Endothelial cell of umbilical vein (primary cell): ENCODE results near the gene CHRNA7.

ENCODE experiments used
- EZH2 ChIP-seq: IDR thresholded peaks from 2 replicates; pipeline ENCODE4 v1.6.1; 2012; ENCODE audit warnings: borderline replicate concordance, low read depth, mild to moderate bottlenecking, moderate library complexity, low read length, inconsistent platforms; ENCODE audit not compliant: severe bottlenecking
- FOS ChIP-seq: IDR thresholded peaks from 2 replicates; pipeline ENCODE4 v1.6.1; 2011; ENCODE audit warnings: mild to moderate bottlenecking, low read length, moderate library complexity, borderline replicate concordance; ENCODE audit not compliant: insufficient read depth
- JUN ChIP-seq: IDR thresholded peaks from 2 replicates; pipeline ENCODE4 v1.6.1; 2011; ENCODE audit warnings: borderline replicate concordance, low read depth; ENCODE audit not compliant: insufficient read length, insufficient read depth
- MYC ChIP-seq: IDR thresholded peaks from one replicate; pipeline ENCODE4 v1.6.1; 2011; ENCODE audit warnings: mild to moderate bottlenecking, low read depth, low read length
- POLR2A ChIP-seq: IDR thresholded peaks from 2 replicates; pipeline ENCODE4 v1.6.1; 2012; ENCODE audit warnings: low read depth, mild to moderate bottlenecking, control low read depth, low read length
- POLR2AphosphoS5 ChIP-seq: IDR thresholded peaks from 2 replicates; pipeline ENCODE4 v1.6.1; 2012; ENCODE audit warnings: low read depth, mild to moderate bottlenecking, control low read depth, low read length, moderate library complexity; ENCODE audit not compliant: insufficient read depth
- TF ChIP-seq, protein P1 (sequence below), 2 donors: IDR thresholded peaks; 1 replicate in 1 of 2; 2 replicates in 1 of 2; pipeline ENCODE4 v1.5.1; 2011; ENCODE audit warnings: low read length in 2 of 2, mild to moderate bottlenecking in 2 of 2, moderate library complexity in 2 of 2, control low read depth in 1 of 2, inconsistent platforms in 1 of 2, low read depth in 1 of 2; ENCODE audit not compliant: insufficient read depth in 1 of 2; ENCODE audit errors: extremely low read depth in 1 of 2

DNA sequence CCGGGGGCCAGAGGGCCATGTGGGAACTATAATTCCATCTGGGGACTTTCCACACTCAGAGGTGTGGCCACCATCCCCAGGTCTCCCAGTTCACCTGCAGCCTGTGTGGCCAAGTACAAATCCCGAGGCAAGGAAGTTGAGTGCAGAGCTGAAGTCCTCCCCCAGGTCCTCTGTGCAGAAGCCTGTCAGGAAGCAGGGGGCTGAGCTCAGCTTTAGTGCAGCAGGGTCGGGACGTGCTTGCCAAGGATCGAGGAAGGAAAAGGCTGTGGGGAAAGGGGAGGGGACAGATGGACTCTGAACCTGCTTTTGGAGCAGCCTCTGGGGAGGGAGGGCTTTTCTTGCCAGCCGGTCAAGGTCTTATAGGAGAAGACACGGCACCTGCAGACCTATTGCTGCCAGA is 67.7 kb downstream of the CHRNA7 start:
- TF ChIP-seq, protein P1, sequence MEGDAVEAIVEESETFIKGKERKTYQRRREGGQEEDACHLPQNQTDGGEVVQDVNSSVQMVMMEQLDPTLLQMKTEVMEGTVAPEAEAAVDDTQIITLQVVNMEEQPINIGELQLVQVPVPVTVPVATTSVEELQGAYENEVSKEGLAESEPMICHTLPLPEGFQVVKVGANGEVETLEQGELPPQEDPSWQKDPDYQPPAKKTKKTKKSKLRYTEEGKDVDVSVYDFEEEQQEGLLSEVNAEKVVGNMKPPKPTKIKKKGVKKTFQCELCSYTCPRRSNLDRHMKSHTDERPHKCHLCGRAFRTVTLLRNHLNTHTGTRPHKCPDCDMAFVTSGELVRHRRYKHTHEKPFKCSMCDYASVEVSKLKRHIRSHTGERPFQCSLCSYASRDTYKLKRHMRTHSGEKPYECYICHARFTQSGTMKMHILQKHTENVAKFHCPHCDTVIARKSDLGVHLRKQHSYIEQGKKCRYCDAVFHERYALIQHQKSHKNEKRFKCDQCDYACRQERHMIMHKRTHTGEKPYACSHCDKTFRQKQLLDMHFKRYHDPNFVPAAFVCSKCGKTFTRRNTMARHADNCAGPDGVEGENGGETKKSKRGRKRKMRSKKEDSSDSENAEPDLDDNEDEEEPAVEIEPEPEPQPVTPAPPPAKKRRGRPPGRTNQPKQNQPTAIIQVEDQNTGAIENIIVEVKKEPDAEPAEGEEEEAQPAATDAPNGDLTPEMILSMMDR (IDR thresholded peaks at IDR 0.05; ENCODE audit: extremely low read depth in 1 of 2, insufficient read depth in 1 of 2, low read depth in 1 of 2, low read length in 2 of 2), result no peak
- TF ChIP-seq EZH2, result no peak
- TF ChIP-seq JUN, result no peak
- no peak for TF ChIP-seq POLR2AphosphoS5
- TF ChIP-seq POLR2A, result no peak
- no peak for TF ChIP-seq MYC
- TF ChIP-seq FOS, result no peak
